Measurements from ENCODE around the gene CAP2.

DNA sequence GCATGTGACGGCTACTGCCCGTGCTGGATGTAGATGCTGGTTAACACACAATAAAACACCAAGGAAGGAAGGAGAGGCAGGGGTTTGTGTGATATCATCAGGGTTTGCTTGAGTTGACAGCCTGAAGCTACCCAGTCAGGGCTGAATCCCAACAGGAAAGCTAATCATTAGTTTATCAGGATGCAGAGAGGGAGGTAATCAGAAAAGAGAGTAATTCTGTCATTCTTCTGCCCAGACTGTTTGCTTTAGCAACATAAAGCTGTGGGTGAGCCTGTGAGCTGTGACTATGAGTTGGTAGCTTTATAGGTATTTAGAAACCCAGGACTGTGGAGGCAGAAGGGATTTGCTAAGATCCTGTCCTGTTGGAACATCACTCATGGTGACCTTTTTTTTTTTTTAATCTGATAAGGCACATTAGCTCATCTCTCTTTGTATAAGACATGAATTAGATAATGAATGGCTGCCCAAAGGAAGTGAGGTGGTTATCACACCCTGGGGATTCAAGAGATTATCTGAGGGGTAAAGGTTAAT lies 79.3 kb downstream of the CAP2 start:
- TF ChIP-seq, protein P1, sequence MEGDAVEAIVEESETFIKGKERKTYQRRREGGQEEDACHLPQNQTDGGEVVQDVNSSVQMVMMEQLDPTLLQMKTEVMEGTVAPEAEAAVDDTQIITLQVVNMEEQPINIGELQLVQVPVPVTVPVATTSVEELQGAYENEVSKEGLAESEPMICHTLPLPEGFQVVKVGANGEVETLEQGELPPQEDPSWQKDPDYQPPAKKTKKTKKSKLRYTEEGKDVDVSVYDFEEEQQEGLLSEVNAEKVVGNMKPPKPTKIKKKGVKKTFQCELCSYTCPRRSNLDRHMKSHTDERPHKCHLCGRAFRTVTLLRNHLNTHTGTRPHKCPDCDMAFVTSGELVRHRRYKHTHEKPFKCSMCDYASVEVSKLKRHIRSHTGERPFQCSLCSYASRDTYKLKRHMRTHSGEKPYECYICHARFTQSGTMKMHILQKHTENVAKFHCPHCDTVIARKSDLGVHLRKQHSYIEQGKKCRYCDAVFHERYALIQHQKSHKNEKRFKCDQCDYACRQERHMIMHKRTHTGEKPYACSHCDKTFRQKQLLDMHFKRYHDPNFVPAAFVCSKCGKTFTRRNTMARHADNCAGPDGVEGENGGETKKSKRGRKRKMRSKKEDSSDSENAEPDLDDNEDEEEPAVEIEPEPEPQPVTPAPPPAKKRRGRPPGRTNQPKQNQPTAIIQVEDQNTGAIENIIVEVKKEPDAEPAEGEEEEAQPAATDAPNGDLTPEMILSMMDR (IDR thresholded peaks at IDR 0.05) = no peak
- no peak for TF ChIP-seq POLR2A (IDR thresholded peaks at IDR 0.05)

Measured in testis (tissue), 2 donors.